Measurements from ENCODE around the gene PRKN.

- no peak for TF ChIP-seq CTCF (IDR thresholded peaks at IDR 0.05; ENCODE audit: low read depth, low read length)
- TF ChIP-seq POLR2A (IDR thresholded peaks at IDR 0.05; ENCODE audit: extremely low read depth, insufficient read length): no peak
Observed at GRCh38 chr6:161410076-161410475, 1317.5 kb downstream of the PRKN start.
